ENCODE measurements around the gene IDH3B. TPM values are rescaled to one million over a fixed set of nuclear protein-coding genes. Genes with fewer than 3 reads are reported as not detected.

Gene IDH3B
- total RNA-seq, 4 donors from 2014 or later = 103 to 158 (median 116) TPM

DNA sequence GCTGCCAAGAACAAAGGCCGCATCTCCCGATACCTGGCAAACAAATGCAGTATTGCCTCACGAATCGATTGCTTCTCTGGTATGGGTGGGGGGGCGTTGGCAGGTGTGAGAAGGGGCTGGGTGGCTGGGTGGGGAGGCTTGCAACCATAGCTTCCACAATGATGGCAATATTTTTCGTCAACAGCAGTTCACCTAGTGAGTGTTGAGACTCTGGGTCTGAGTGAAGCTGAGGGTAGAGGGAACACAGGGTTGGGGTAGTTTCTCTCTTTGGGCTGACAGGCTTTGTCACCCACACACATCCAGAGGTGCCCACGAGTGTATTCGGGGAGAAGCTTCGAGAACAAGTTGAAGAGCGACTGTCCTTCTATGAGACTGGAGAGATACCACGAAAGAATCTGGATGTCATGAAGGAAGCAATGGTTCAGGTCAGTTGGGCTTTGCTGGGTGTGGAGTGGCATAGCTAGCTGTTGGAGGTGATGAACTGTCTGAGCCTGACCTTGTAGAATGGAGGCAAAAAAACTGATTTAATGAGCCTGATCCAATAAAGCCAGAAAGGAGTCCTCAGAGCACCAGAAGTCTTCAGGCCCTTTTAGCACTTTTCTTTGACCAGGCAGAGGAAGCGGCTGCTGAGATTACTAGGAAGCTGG, 7.4 kb downstream of the IDH3B start:
- ATAC-seq = no peak
- Histone ChIP-seq H3K4me3 (no peak overlapping the region), H3K27me3 (no peaks in the 10 kb centered on the region), H3K9me3 (no peaks in the 10 kb centered on the region), H3K4me1 (peaks cover 0 to 24% (median 10%) of the 10 kb centered on the region in 3 donors), H3K36me3 (peaks cover 0 to 81% of the 10 kb centered on the region in 2 donors), H3K27ac (no peak overlapping the region)
- TF ChIP-seq EP300 (IDR thresholded peaks at IDR 0.05) (no peak), POLR2AphosphoS5 (IDR thresholded peaks at IDR 0.05) (no peak), POLR2A (IDR thresholded peaks at IDR 0.05) (no peak)
- TF ChIP-seq, protein P1, sequence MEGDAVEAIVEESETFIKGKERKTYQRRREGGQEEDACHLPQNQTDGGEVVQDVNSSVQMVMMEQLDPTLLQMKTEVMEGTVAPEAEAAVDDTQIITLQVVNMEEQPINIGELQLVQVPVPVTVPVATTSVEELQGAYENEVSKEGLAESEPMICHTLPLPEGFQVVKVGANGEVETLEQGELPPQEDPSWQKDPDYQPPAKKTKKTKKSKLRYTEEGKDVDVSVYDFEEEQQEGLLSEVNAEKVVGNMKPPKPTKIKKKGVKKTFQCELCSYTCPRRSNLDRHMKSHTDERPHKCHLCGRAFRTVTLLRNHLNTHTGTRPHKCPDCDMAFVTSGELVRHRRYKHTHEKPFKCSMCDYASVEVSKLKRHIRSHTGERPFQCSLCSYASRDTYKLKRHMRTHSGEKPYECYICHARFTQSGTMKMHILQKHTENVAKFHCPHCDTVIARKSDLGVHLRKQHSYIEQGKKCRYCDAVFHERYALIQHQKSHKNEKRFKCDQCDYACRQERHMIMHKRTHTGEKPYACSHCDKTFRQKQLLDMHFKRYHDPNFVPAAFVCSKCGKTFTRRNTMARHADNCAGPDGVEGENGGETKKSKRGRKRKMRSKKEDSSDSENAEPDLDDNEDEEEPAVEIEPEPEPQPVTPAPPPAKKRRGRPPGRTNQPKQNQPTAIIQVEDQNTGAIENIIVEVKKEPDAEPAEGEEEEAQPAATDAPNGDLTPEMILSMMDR (IDR thresholded peaks at IDR 0.05) = no peak
- 73 to 85% methylated on average over 8 of the region's 12 CpGs for WGBS, 2 donors (ENCODE audit: low coverage in 1 of 2)

DNA sequence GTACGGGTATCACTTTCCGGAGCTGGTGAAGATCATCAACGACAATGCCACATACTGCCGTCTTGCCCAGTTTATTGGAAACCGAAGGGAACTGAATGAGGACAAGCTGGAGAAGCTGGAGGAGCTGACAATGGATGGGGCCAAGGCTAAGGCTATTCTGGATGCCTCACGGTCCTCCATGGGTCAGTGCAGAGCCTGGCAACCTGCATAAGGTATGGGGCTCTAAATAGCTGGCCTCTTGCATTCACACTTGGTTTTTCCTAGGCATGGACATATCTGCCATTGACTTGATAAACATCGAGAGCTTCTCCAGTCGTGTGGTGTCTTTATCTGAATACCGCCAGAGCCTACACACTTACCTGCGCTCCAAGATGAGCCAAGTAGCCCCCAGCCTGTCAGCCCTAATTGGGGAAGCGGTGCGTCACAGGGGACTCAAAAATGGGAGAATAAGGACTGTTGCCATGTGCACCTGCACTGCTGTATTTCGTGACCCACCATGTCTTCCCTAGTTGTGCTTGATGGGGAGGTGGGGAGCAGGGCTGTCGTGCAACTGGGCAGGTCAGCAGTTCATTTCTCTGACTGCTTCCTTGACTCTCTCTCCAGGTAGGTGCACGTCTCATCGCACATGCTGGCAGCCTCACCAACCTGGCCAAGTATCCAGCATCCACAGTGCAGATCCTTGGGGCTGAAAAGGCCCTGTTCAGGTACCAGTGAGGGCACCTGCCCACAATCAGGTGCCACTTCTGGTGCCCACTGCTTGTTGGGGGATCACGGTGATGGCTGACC, 8.5 kb downstream of the IDH3B start:
- H3K27me3 ChIP-seq = no peaks in the 10 kb centered on the region
- 85 to 87% methylated on average over 6 to 10 of the region's 17 CpGs for WGBS, 2 donors (ENCODE audit: low coverage in 1 of 2)
- H3K9me3 ChIP-seq = no peaks in the 10 kb centered on the region
- no peak for TF ChIP-seq POLR2AphosphoS5 (IDR thresholded peaks at IDR 0.05)
- TF ChIP-seq POLR2A (IDR thresholded peaks at IDR 0.05) = no peak
- TF ChIP-seq, protein P1 (IDR thresholded peaks at IDR 0.05) = no peak
- TF ChIP-seq EP300 (IDR thresholded peaks at IDR 0.05) = no peak
- no peak overlapping the region for H3K4me3 ChIP-seq
- no peak for ATAC-seq
- no peak overlapping the region for H3K27ac ChIP-seq
- H3K36me3 ChIP-seq = peaks cover 0 to 70% of the 10 kb centered on the region in 2 donors
- peaks cover 0 to 34% (median 18%) of the 10 kb centered on the region in 3 donors for H3K4me1 ChIP-seq

DNA sequence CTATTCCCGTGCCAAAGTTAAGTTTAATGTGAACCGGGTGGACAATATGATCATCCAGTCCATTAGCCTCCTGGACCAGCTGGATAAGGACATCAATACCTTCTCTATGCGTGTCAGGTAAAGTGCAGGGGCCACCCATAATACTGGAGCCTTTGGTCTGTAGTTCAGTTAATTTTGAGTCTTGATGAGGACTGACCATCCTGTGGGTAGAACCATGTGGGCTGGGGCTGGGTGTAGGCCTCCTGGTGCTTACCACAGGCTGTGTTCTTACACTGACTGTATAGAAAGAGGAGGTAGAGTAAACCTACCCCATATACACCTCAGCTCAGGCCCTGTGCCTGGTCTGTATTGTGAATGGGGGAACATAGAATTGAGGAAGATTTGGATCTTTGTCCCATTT, 9.2 kb downstream of the IDH3B start:
- Histone ChIP-seq H3K36me3 (peaks cover 0 to 63% of the 10 kb centered on the region in 2 donors), H3K27me3 (no peaks in the 10 kb centered on the region), H3K27ac (no peak overlapping the region), H3K4me1 (peaks cover 0 to 35% (median 18%) of the 10 kb centered on the region in 3 donors), H3K9me3 (no peaks in the 10 kb centered on the region), H3K4me3 (no peak overlapping the region)
- ATAC-seq = no peak
- TF ChIP-seq POLR2A (IDR thresholded peaks at IDR 0.05) (no peak), POLR2AphosphoS5 (IDR thresholded peaks at IDR 0.05) (no peak), EP300 (IDR thresholded peaks at IDR 0.05) (no peak)
- TF ChIP-seq, protein P1 (IDR thresholded peaks at IDR 0.05) = no peak
- 88% methylated on average over 3 of the region's 3 CpGs; no CpG with 5 or more reads in 1 of the 2 donors for WGBS, 2 donors (ENCODE audit: low coverage in 1 of 2)

DNA sequence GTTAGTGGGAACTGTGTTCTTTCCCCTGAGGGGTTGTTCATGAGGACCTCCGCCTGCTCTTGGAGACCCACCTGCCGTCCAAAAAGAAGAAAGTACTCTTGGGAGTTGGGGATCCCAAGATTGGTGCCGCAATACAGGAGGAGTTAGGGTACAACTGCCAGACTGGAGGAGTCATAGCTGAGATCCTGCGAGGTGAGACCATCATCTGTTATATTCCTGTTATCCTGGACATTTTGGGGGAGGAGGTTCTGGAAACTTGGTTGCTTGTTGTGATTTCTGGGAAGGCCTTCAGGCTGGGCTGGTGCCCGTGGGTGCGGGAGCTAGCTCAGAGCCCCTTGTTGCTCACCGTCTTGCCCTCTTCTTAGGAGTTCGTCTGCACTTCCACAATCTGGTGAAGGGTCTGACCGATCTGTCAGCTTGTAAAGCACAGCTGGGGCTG, 9.6 kb downstream of the IDH3B start:
- WGBS, 2 donors (ENCODE audit: low coverage in 1 of 2) = 87% methylated on average over 6 of the region's 9 CpGs; no CpG with 5 or more reads in 1 of the 2 donors
- TF ChIP-seq POLR2AphosphoS5 (IDR thresholded peaks at IDR 0.05) = no peak
- no peak for TF ChIP-seq EP300 (IDR thresholded peaks at IDR 0.05)
- TF ChIP-seq POLR2A (IDR thresholded peaks at IDR 0.05) = no peak
- TF ChIP-seq, protein P1 (IDR thresholded peaks at IDR 0.05) = no peak
- peaks cover 0 to 59% of the 10 kb centered on the region in 2 donors for H3K36me3 ChIP-seq
- H3K9me3 ChIP-seq = no peaks in the 10 kb centered on the region
- no peak for ATAC-seq
- H3K27me3 ChIP-seq = no peaks in the 10 kb centered on the region
- H3K27ac ChIP-seq = no peak overlapping the region
- H3K4me3 ChIP-seq = no peak overlapping the region
- H3K4me1 ChIP-seq = peaks cover 0 to 35% (median 18%) of the 10 kb centered on the region in 3 donors
